HFFc6 (cell line): Measurements from ENCODE around the gene CHAT. TPM values are rescaled to one million over a fixed set of nuclear protein-coding genes. Genes with fewer than 3 reads are reported as not detected.

ENCODE experiments used
- DNase-seq: peaks from one replicate; pipeline ENCODE4 v3.0.0-alpha.2; 2018
- H3K27ac Mint-ChIP-seq: 2 replicates; pipeline ENCODE4 v1.8.0; 2020; ENCODE audit warnings: mild to moderate bottlenecking, mixed read lengths
- H3K27me3 Mint-ChIP-seq: 2 replicates; pipeline ENCODE4 v1.8.0; 2021; ENCODE audit warnings: mild to moderate bottlenecking, moderate library complexity, mixed read lengths; ENCODE audit not compliant: insufficient read depth
- H3K36me3 Mint-ChIP-seq: 2 replicates; pipeline ENCODE4 v1.8.0; 2021; ENCODE audit warnings: low read depth, mixed read lengths
- H3K4me1 Mint-ChIP-seq: 2 replicates; pipeline ENCODE4 v1.8.0; 2020; ENCODE audit warnings: low read depth, mixed read lengths
- H3K4me3 Mint-ChIP-seq: 2 replicates; pipeline ENCODE4 v1.8.0; 2020; ENCODE audit warnings: mild to moderate bottlenecking, moderate library complexity, mixed read lengths
- H3K9me3 Mint-ChIP-seq: 2 replicates; pipeline ENCODE4 v1.8.0; 2020; ENCODE audit warnings: mild to moderate bottlenecking, mixed read lengths
- CTCF ChIP-seq: fragments of 200-600 bp; sonication (generic); IDR thresholded peaks from 2 replicates; pipeline ENCODE4 v1.5.0; 2021; ENCODE audit warnings: antibody characterized with exemption, mild to moderate bottlenecking
- total RNA-seq, 6 experiments: library from RNA; stranded (reverse); fragmentation: NEBNext Ultra II Directional; extraction: Animal tissue kit (Norgen Biotek cat#: 25700); gene quantifications; 2 replicates in 1 of 6; 3 replicates in 5 of 6; pipeline ENCODE4 v1.2.3, GENCODE V29; 2021

The CHAT gene
- total RNA-seq, 6 experiments from 2014 or later: not detected

- Mint-ChIP-seq H3K4me1 (peaks cover 7% of the 10 kb centered on the region; the same call in 1 of the 2 replicates), H3K27ac (no peak overlapping the region), H3K9me3 (peaks cover 13% of the 10 kb centered on the region), H3K4me3 (no peak overlapping the region), H3K36me3 (peaks cover 13% of the 10 kb centered on the region; the same call in 1 of the 2 replicates), H3K27me3 (peaks cover 63% of the 10 kb centered on the region)
- DNase-seq: no peak
- TF ChIP-seq CTCF: no peak
Observed at GRCh38 chr10:49613165-49613881, 514 bp upstream of the CHAT start.

GRCh38 chr10:49614242-49615198 is 683 bp downstream of the CHAT start:
- TF ChIP-seq CTCF: no peak
- H3K4me3 Mint-ChIP-seq: no peak overlapping the region
- peaks cover 13% of the 10 kb centered on the region for H3K9me3 Mint-ChIP-seq
- peaks cover 13% of the 10 kb centered on the region; the same call in 1 of the 2 replicates for H3K36me3 Mint-ChIP-seq
- peaks cover 15% of the 10 kb centered on the region for H3K4me1 Mint-ChIP-seq
- no peak for DNase-seq
- peaks cover 57% of the 10 kb centered on the region for H3K27me3 Mint-ChIP-seq
- no peak overlapping the region for H3K27ac Mint-ChIP-seq

GRCh38 chr10:49615213-49615612 is 1.4 kb downstream of the CHAT start:
- no peak for DNase-seq
- peaks cover 13% of the 10 kb centered on the region for H3K9me3 Mint-ChIP-seq
- peaks cover 13% of the 10 kb centered on the region; the same call in 1 of the 2 replicates for H3K36me3 Mint-ChIP-seq
- H3K27me3 Mint-ChIP-seq: peaks cover 61% of the 10 kb centered on the region
- TF ChIP-seq CTCF: no peak
- H3K4me1 Mint-ChIP-seq: peaks cover 15% of the 10 kb centered on the region
- H3K27ac Mint-ChIP-seq: no peak overlapping the region
- H3K4me3 Mint-ChIP-seq: no peak overlapping the region

- TF ChIP-seq CTCF: no peak
- Mint-ChIP-seq H3K27ac (no peak overlapping the region), H3K36me3 (peaks cover 13% of the 10 kb centered on the region; the same call in 1 of the 2 replicates), H3K4me3 (no peak overlapping the region), H3K9me3 (peaks cover 13% of the 10 kb centered on the region), H3K4me1 (peaks cover 15% of the 10 kb centered on the region), H3K27me3 (peaks cover 64% of the 10 kb centered on the region)
- DNase-seq: no peak
Observed at GRCh38 chr10:49615721-49616120, 1.9 kb downstream of the CHAT start.

GRCh38 chr10:49616421-49617101 is 2.7 kb downstream of the CHAT start:
- DNase-seq: no peak
- Mint-ChIP-seq H3K27me3 (peaks cover 66% of the 10 kb centered on the region), H3K36me3 (peaks cover 7% of the 10 kb centered on the region; the same call in 1 of the 2 replicates), H3K9me3 (peaks cover 10% of the 10 kb centered on the region), H3K27ac (no peak overlapping the region), H3K4me3 (no peak overlapping the region), H3K4me1 (peaks cover 15% of the 10 kb centered on the region)
- no peak for TF ChIP-seq CTCF
